Natural killer cell (primary cell): ENCODE results near the gene KRTAP10-2. TPM values are rescaled to one million over a fixed set of nuclear protein-coding genes. Genes with fewer than 3 reads are reported as not detected.

ENCODE experiments used
- ATAC-seq, 3 donors: fragments of 150-1000 bp in 2 of 3; fragments of 200-7000 bp in 1 of 3; cut with Tn5 transposase; 1 replicate in 1 of 3; 2 replicates in 2 of 3; pipeline ENCODE4 v1.10.0; 2021; ENCODE audit warnings: mild to moderate bottlenecking in 2 of 3, moderate library complexity in 2 of 3
- DNase-seq, 2 donors: peaks; one replicate each; pipeline versions ENCODE4 v3.0.0 to v3.0.0-alpha.2; 2013 to 2021; ENCODE audit warnings: mixed read lengths in 1 of 2
- H3K27ac ChIP-seq: one replicate; pipeline ENCODE4 v1.5.1; 2013; ENCODE audit warnings: mild to moderate bottlenecking, low read length
- H3K27me3 ChIP-seq: one replicate; pipeline ENCODE4 v1.6.1; 2013; ENCODE audit warnings: low read length; ENCODE audit not compliant: control insufficient read depth, insufficient read depth
- H3K36me3 ChIP-seq: one replicate; pipeline ENCODE4 v1.6.1; 2013; ENCODE audit warnings: low read length; ENCODE audit not compliant: control insufficient read depth, insufficient read depth
- H3K4me1 ChIP-seq: one replicate; pipeline ENCODE4 v1.6.1; 2013; ENCODE audit warnings: low read length; ENCODE audit not compliant: control insufficient read depth, insufficient read depth
- H3K4me3 ChIP-seq: one replicate; pipeline ENCODE4 v1.5.1; 2013; ENCODE audit warnings: low read length
- H3K9me3 ChIP-seq: one replicate; pipeline ENCODE4 v1.6.1; 2013; ENCODE audit warnings: low read length; ENCODE audit not compliant: control insufficient read depth, insufficient read depth
- H3K27ac Mint-ChIP-seq, 2 donors: one replicate each; pipeline ENCODE4 v1.8.0; 2022; ENCODE audit warnings: mild to moderate bottlenecking in 2 of 2, mixed read lengths in 2 of 2, moderate library complexity in 1 of 2
- H3K27me3 Mint-ChIP-seq, 2 donors: one replicate each; pipeline ENCODE4 v1.8.0; 2022; ENCODE audit warnings: low read depth in 2 of 2, mixed read lengths in 2 of 2
- H3K36me3 Mint-ChIP-seq: one replicate; pipeline ENCODE4 v1.8.0; 2022; ENCODE audit warnings: mixed read lengths
- H3K4me1 Mint-ChIP-seq, 2 donors: one replicate each; pipeline ENCODE4 v1.8.0; 2022; ENCODE audit warnings: mixed read lengths in 2 of 2
- H3K4me3 Mint-ChIP-seq: one replicate; pipeline ENCODE4 v1.8.0; 2022; ENCODE audit warnings: mild to moderate bottlenecking, moderate library complexity, mixed read lengths
- H3K9me3 Mint-ChIP-seq, 2 donors: one replicate each; pipeline ENCODE4 v1.8.0; 2022; ENCODE audit warnings: mixed read lengths in 2 of 2
- WGBS: methylation state at CpG from one replicate; pipeline ENCODE4 v1.1.7; 2013; ENCODE audit warnings: missing lambda C conversion rate; ENCODE audit not compliant: insufficient coverage; 5-methylcytosine and 5-hydroxymethylcytosine counted together
- intact Hi-C: fragments of 100-400 bp; cut with micrococcal nuclease; formaldehyde crosslinking; loops from one replicate; pipeline ENCODE4 v1.14.2; 2022
- total RNA-seq, 4 donors: library from RNA; stranded (reverse); fragments of 120-200 nt in 1 of 4; gene quantifications; one replicate each; pipeline versions ENCODE4 v1.2.3 to v1.2.4, GENCODE V29; 2013 to 2022
- TF ChIP-seq, protein P1 (sequence below): fragments of 200-600 bp; IDR thresholded peaks from one replicate; pipeline ENCODE4 v1.8.0; 2022; ENCODE audit warnings: antibody characterized with exemption

The KRTAP10-2 gene
- total RNA-seq, 3 donors from 2014 or later (not counting 1 experiment from before 2014, with no cell fraction given), result not detected

- H3K27me3 ChIP-seq, result no peaks in the 10 kb centered on the region
- no peak overlapping the region for H3K4me3 ChIP-seq
- Mint-ChIP-seq H3K4me3 (no peak overlapping the region), H3K36me3 (peaks cover 14% of the 10 kb centered on the region), H3K27ac (no peak overlapping the region), H3K4me1 (peaks cover 11% of the 10 kb centered on the region in 2 donors), H3K9me3 (peaks cover 6 to 15% of the 10 kb centered on the region in 2 donors), H3K27me3 (no peaks in the 10 kb centered on the region)
- 75% methylated on average over 1 of the region's 1 CpG for WGBS
- H3K36me3 ChIP-seq, result no peaks in the 10 kb centered on the region
- no peak for ATAC-seq
- TF ChIP-seq, protein P1, sequence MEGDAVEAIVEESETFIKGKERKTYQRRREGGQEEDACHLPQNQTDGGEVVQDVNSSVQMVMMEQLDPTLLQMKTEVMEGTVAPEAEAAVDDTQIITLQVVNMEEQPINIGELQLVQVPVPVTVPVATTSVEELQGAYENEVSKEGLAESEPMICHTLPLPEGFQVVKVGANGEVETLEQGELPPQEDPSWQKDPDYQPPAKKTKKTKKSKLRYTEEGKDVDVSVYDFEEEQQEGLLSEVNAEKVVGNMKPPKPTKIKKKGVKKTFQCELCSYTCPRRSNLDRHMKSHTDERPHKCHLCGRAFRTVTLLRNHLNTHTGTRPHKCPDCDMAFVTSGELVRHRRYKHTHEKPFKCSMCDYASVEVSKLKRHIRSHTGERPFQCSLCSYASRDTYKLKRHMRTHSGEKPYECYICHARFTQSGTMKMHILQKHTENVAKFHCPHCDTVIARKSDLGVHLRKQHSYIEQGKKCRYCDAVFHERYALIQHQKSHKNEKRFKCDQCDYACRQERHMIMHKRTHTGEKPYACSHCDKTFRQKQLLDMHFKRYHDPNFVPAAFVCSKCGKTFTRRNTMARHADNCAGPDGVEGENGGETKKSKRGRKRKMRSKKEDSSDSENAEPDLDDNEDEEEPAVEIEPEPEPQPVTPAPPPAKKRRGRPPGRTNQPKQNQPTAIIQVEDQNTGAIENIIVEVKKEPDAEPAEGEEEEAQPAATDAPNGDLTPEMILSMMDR, result no peak
- H3K27ac ChIP-seq, result no peak overlapping the region
- no peak for DNase-seq
- intact Hi-C loops, result no loop called here
- H3K4me1 ChIP-seq, result peaks cover 3% of the 10 kb centered on the region
- H3K9me3 ChIP-seq, result peaks cover 10% of the 10 kb centered on the region
These were observed 8.6 kb downstream of the KRTAP10-2 start for GRCh38 chr21:44542716-44543115.

- Histone ChIP-seq H3K9me3 (peaks cover 4% of the 10 kb centered on the region), H3K4me1 (no peaks in the 10 kb centered on the region), H3K4me3 (no peak overlapping the region), H3K27me3 (no peaks in the 10 kb centered on the region), H3K36me3 (no peaks in the 10 kb centered on the region), H3K27ac (no peak overlapping the region)
- Mint-ChIP-seq H3K4me1 (no peaks in the 10 kb centered on the region), H3K27ac (no peak overlapping the region), H3K36me3 (no peaks in the 10 kb centered on the region), H3K9me3 (peaks cover 0 to 5% of the 10 kb centered on the region in 2 donors), H3K4me3 (no peak overlapping the region), H3K27me3 (peaks cover 0 to 2% of the 10 kb centered on the region in 2 donors)
- ATAC-seq, result no peak
- DNase-seq, result no peak
- intact Hi-C loops, result no loop called here
- TF ChIP-seq, protein P1, result no peak
- WGBS, result 87% methylated on average over 11 of the region's 11 CpGs
These were observed 10.5 kb downstream of the KRTAP10-2 start for GRCh38 chr21:44540741-44541288.

DNA sequence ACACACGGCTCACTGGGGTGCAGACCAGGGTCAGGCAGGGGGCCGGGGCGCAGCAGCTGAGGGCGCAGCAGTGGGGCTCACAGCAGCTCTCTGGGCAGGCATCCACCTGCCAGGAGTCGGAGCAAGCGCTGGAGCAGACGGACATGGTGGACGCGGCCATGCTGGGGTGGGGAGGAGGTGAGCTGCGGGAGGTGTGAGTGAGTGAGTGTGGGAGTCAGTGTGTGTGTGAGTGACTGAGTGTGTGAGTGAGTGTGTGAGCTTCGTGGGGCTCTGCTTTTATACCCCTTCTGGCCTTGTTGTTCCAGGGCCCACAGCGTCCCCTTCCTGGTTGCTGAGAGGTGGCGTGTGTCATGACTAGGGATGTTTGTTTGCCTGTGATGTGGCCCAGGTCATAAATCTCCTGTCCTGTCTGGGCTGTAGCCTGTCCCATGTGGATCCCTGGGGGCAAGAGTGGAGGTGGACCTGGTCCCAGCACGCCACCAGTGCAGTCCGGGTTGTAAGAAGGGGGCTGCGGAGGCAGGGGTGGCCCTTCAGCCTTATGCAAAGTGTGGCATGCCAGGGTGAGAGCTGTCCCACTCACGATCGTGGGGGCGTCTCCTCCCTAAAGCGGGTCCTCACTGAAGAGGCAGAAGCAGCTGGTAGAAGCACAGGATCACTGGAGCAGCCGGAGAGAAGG is 11.2 kb downstream of the KRTAP10-2 start, which contains the start of gene KRTAP10-1:
Gene KRTAP10-1, minus strand, starts transcription at position 205 of the 676 bp plus-strand sequence. Its CDS starts 45 bp downstream, at position 160.
- Histone ChIP-seq H3K27me3 (no peaks in the 10 kb centered on the region), H3K4me1 (no peaks in the 10 kb centered on the region), H3K9me3 (peaks cover 4% of the 10 kb centered on the region), H3K36me3 (no peaks in the 10 kb centered on the region), H3K27ac (no peak within 1 kb of the TSS), H3K4me3 (no peak within 1 kb of the TSS)
- WGBS, result 83% methylated on average over 21 of the region's 21 CpGs
- H3K9me3 Mint-ChIP-seq, result no peaks in the 10 kb centered on the region
- H3K27me3 Mint-ChIP-seq, result peaks cover 0 to 2% of the 10 kb centered on the region in 2 donors
- ATAC-seq, result no peak
- no peak within 1 kb of the TSS for H3K4me3 Mint-ChIP-seq
- TF ChIP-seq, protein P1, result no peak
- no peak for DNase-seq
- intact Hi-C loops, result no loop called here
- no peaks in the 10 kb centered on the region for H3K4me1 Mint-ChIP-seq
- no peak within 1 kb of the TSS for H3K27ac Mint-ChIP-seq
- H3K36me3 Mint-ChIP-seq, result no peaks in the 10 kb centered on the region
